Astrocyte (in vitro differentiated cells and primary cell): ENCODE measurements around the gene SNAPC3. TPM values are rescaled to one million over a fixed set of nuclear protein-coding genes. Genes with fewer than 3 reads are reported as not detected.
"Not testable (repeated sequence)": the region's sequence is repeated elsewhere in the genome, so short reads cannot be mapped to it uniquely, and the experiment has no call there.

ENCODE experiments used
- DNase-seq: peaks from one replicate; pipeline ENCODE4 v3.0.0-alpha.2; 2010; ENCODE audit warnings: low read depth
- FAIRE-seq: peaks from 2 replicates; lab custom pipeline; 2011; peaks lifted over from hg19 to GRCh38; lab: Jason Lieb, UNC
- H2AFZ ChIP-seq: 2 replicates; pipeline ENCODE4 v1.6.0; 2012; ENCODE audit warnings: low read depth, low read length, inconsistent platforms
- H3K27ac ChIP-seq: 2 replicates; pipeline ENCODE4 v1.5.1; 2011; ENCODE audit warnings: low read depth, low read length, inconsistent platforms
- H3K27me3 ChIP-seq: 2 replicates; pipeline ENCODE4 v1.6.0; 2011; ENCODE audit warnings: low read length, inconsistent platforms; ENCODE audit not compliant: insufficient read depth
- H3K36me3 ChIP-seq: 2 replicates; pipeline ENCODE4 v1.5.1; 2011; ENCODE audit warnings: low read length, inconsistent platforms; ENCODE audit not compliant: insufficient read depth
- H3K4me1 ChIP-seq: 2 replicates; pipeline ENCODE4 v1.5.1; 2011; ENCODE audit warnings: low read length, inconsistent platforms; ENCODE audit not compliant: insufficient read depth
- H3K4me2 ChIP-seq: 2 replicates; pipeline ENCODE4 v1.6.0; 2012; ENCODE audit warnings: low read length, inconsistent platforms
- H3K4me3 ChIP-seq: 2 replicates; pipeline ENCODE4 v1.5.1; 2011; ENCODE audit warnings: low read depth, mild to moderate bottlenecking, low read length, inconsistent platforms; ENCODE audit not compliant: insufficient read depth
- H3K79me2 ChIP-seq: 2 replicates; pipeline ENCODE4 v1.6.0; 2012; ENCODE audit warnings: mild to moderate bottlenecking, low read length, inconsistent platforms; ENCODE audit not compliant: insufficient read depth
- H3K9ac ChIP-seq: 2 replicates; pipeline ENCODE4 v1.6.0; 2012; ENCODE audit warnings: mild to moderate bottlenecking, low read length, inconsistent platforms
- H3K9me3 ChIP-seq: 2 replicates; pipeline ENCODE4 v1.5.1; 2012; ENCODE audit warnings: low read depth, mild to moderate bottlenecking, low read length, inconsistent platforms; ENCODE audit not compliant: insufficient read depth
- H4K20me1 ChIP-seq: 2 replicates; pipeline ENCODE4 v1.6.0; 2012; ENCODE audit warnings: low read length, inconsistent platforms; ENCODE audit not compliant: insufficient read depth
- H3K27ac Mint-ChIP-seq: one replicate; pipeline ENCODE4 v1.8.0; 2021; ENCODE audit warnings: mild to moderate bottlenecking, mixed read lengths; ENCODE audit not compliant: unreplicated experiment
- H3K27me3 Mint-ChIP-seq: one replicate; pipeline ENCODE4 v1.8.0; 2021; ENCODE audit warnings: low read depth, mixed read lengths; ENCODE audit not compliant: unreplicated experiment
- H3K36me3 Mint-ChIP-seq: one replicate; pipeline ENCODE4 v1.8.0; 2021; ENCODE audit warnings: low read depth, mixed read lengths; ENCODE audit not compliant: unreplicated experiment
- H3K4me1 Mint-ChIP-seq: one replicate; pipeline ENCODE4 v1.8.0; 2021; ENCODE audit warnings: low read depth, mixed read lengths; ENCODE audit not compliant: unreplicated experiment
- H3K4me3 Mint-ChIP-seq: one replicate; pipeline ENCODE4 v1.8.0; 2021; ENCODE audit warnings: mild to moderate bottlenecking, moderate library complexity, mixed read lengths; ENCODE audit not compliant: unreplicated experiment
- H3K9me3 Mint-ChIP-seq: one replicate; pipeline ENCODE4 v1.8.0; 2021; ENCODE audit warnings: mild to moderate bottlenecking, mixed read lengths; ENCODE audit not compliant: unreplicated experiment
- CTCF ChIP-seq: IDR thresholded peaks from 2 replicates; pipeline ENCODE4 v1.5.1; 2011; ENCODE audit warnings: low read depth, mild to moderate bottlenecking, inconsistent platforms, low read length, moderate library complexity; ENCODE audit not compliant: insufficient read depth
- EZH2 ChIP-seq: IDR thresholded peaks from 2 replicates; pipeline ENCODE4 v1.6.1; 2012; ENCODE audit warnings: mild to moderate bottlenecking, low read length, inconsistent platforms; ENCODE audit not compliant: insufficient read depth
- total RNA-seq: library from RNA; stranded (reverse); gene quantifications from 2 replicates; pipeline ENCODE4 v1.2.1, GENCODE V29; 2021

SNAPC3 gene
- total RNA-seq, 1 donor from 2014 or later = 40.3 TPM

- Mint-ChIP-seq H3K4me1 (peaks cover 6% of the 10 kb centered on the region), H3K9me3 (peaks cover 3% of the 10 kb centered on the region), H3K36me3 (no peaks in the 10 kb centered on the region), H3K27ac (no peak overlapping the region), H3K4me3 (no peak overlapping the region), H3K27me3 (no peaks in the 10 kb centered on the region)
- Histone ChIP-seq H3K4me3 (no peak overlapping the region), H2AFZ (no peak overlapping the region), H3K27ac (no peak overlapping the region), H3K27me3 (no peaks in the 10 kb centered on the region), H3K79me2 (no peaks in the 10 kb centered on the region), H3K4me1 (no peaks in the 10 kb centered on the region), H3K4me2 (no peak overlapping the region), H3K9me3 (no peaks in the 10 kb centered on the region), H4K20me1 (no peaks in the 10 kb centered on the region), H3K36me3 (no peaks in the 10 kb centered on the region), H3K9ac (no peak overlapping the region)
- no peak for TF ChIP-seq EZH2
- FAIRE-seq = no peak
- DNase-seq = no peak
Observed at GRCh38 chr9:15374310-15374709, 48.4 kb upstream of the SNAPC3 start.

GRCh38 chr9:15374825-15375224 lies 47.9 kb upstream of the SNAPC3 start:
- Mint-ChIP-seq H3K9me3 (peaks cover 4% of the 10 kb centered on the region), H3K27me3 (no peaks in the 10 kb centered on the region), H3K4me1 (peaks cover 6% of the 10 kb centered on the region), H3K36me3 (no peaks in the 10 kb centered on the region), H3K4me3 (no peak overlapping the region), H3K27ac (no peak overlapping the region)
- H3K79me2 ChIP-seq = no peaks in the 10 kb centered on the region
- FAIRE-seq (no peak), DNase-seq (no peak)
- TF ChIP-seq EZH2 = no peak
- no peak for TF ChIP-seq CTCF
- H3K4me1 ChIP-seq = no peaks in the 10 kb centered on the region
- H3K4me2 ChIP-seq = no peak overlapping the region
- H3K27me3 ChIP-seq = no peaks in the 10 kb centered on the region
- H3K4me3 ChIP-seq = no peak overlapping the region
- no peak overlapping the region for H3K9ac ChIP-seq
- H3K9me3 ChIP-seq = no peaks in the 10 kb centered on the region
- H3K27ac ChIP-seq = no peak overlapping the region
- no peaks in the 10 kb centered on the region for H3K36me3 ChIP-seq
- no peaks in the 10 kb centered on the region for H4K20me1 ChIP-seq
- no peak overlapping the region for H2AFZ ChIP-seq

GRCh38 chr9:15377625-15378540 lies 44.8 kb upstream of the SNAPC3 start:
- no peaks in the 10 kb centered on the region for H3K79me2 ChIP-seq
- H3K36me3 ChIP-seq = no peaks in the 10 kb centered on the region
- DNase-seq (no peak), FAIRE-seq (no peak)
- H3K9me3 ChIP-seq = no peaks in the 10 kb centered on the region
- H3K27me3 Mint-ChIP-seq = no peaks in the 10 kb centered on the region
- H3K36me3 Mint-ChIP-seq = no peaks in the 10 kb centered on the region
- no peak overlapping the region for H2AFZ ChIP-seq
- H3K4me2 ChIP-seq = no peak overlapping the region
- H3K27me3 ChIP-seq = no peaks in the 10 kb centered on the region
- no peak overlapping the region for H3K4me3 Mint-ChIP-seq
- no peak overlapping the region for H3K27ac ChIP-seq
- peaks cover 6% of the 10 kb centered on the region for H3K4me1 Mint-ChIP-seq
- no peaks in the 10 kb centered on the region for H3K4me1 ChIP-seq
- H3K4me3 ChIP-seq = no peak overlapping the region
- TF ChIP-seq EZH2 = no peak
- no peak for TF ChIP-seq CTCF
- H4K20me1 ChIP-seq = no peaks in the 10 kb centered on the region
- H3K27ac Mint-ChIP-seq = no peak overlapping the region
- peaks cover 4% of the 10 kb centered on the region for H3K9me3 Mint-ChIP-seq
- no peak overlapping the region for H3K9ac ChIP-seq

GRCh38 chr9:15379317-15379716 lies 43.4 kb upstream of the SNAPC3 start:
- not testable (repeated sequence) for H3K9me3 ChIP-seq, DNase-seq, H3K4me1 ChIP-seq, H3K27me3 Mint-ChIP-seq, FAIRE-seq, H3K9me3 Mint-ChIP-seq, H3K36me3 Mint-ChIP-seq, H3K27ac Mint-ChIP-seq, H3K27ac ChIP-seq, H2AFZ ChIP-seq, H3K9ac ChIP-seq, H3K4me1 Mint-ChIP-seq, H4K20me1 ChIP-seq, H3K4me3 ChIP-seq, H3K79me2 ChIP-seq, H3K36me3 ChIP-seq, H3K4me2 ChIP-seq, H3K4me3 Mint-ChIP-seq, H3K27me3 ChIP-seq
